Panc1 (cell line): Measurements from ENCODE around the gene OR2A7.
"Not testable (repeated sequence)": the region's sequence is repeated elsewhere in the genome, so short reads cannot be mapped to it uniquely, and the experiment has no call there.

Experiments used
- CTCF ChIP-seq: fragments of 450-650 bp; IDR thresholded peaks from 2 replicates; pipeline ENCODE4 v1.5.1; 2017; ENCODE audit warnings: mild to moderate bottlenecking
- POLR2AphosphoS5 ChIP-seq: IDR thresholded peaks from 2 replicates; pipeline ENCODE4 v1.6.1; 2012; ENCODE audit warnings: mild to moderate bottlenecking, low read depth, low read length, moderate library complexity
- REST ChIP-seq, 2 experiments: IDR thresholded peaks; 2 replicates each; pipeline ENCODE4 v1.6.1; 2011 to 2012; ENCODE audit warnings: low read depth in 2 of 2, control low read depth in 1 of 2, low read length in 1 of 2, mild to moderate bottlenecking in 1 of 2, moderate library complexity in 1 of 2; ENCODE audit not compliant: insufficient read depth in 1 of 2
- SIN3A ChIP-seq: IDR thresholded peaks from 2 replicates; pipeline ENCODE4 v1.6.1; 2012; ENCODE audit warnings: low read depth, mild to moderate bottlenecking, low read length, moderate library complexity, borderline replicate concordance; ENCODE audit not compliant: insufficient read depth
- TCF7L2 ChIP-seq: IDR thresholded peaks from 2 replicates; pipeline ENCODE4 v1.6.1; 2011; ENCODE audit warnings: mild to moderate bottlenecking, low read depth, low read length, inconsistent platforms

- TF ChIP-seq CTCF; POLR2AphosphoS5; REST (IDR thresholded peaks at IDR 0.05; ENCODE audit: insufficient read depth in 1 of 2, low read depth in 2 of 2, low read length in 1 of 2); SIN3A; TCF7L2: not testable (repeated sequence)
Observed at GRCh38 chr7:144246967-144247366, 17.6 kb downstream of the OR2A7 start.
